GM12872 (cell line): ENCODE results near the gene TMEM175.

Experiments used
- CTCF ChIP-seq: IDR thresholded peaks from 3 replicates; pipeline ENCODE4 v1.5.1; 2011; ENCODE audit warnings: low read depth, mild to moderate bottlenecking, low read length, moderate library complexity; ENCODE audit not compliant: insufficient read depth

TMEM175 gene

GRCh38 chr4:1004557-1005485 is 72.6 kb downstream of the TMEM175 start:
- TF ChIP-seq CTCF = no peak

- TF ChIP-seq CTCF = no peak
These were observed 74.6 kb downstream of the TMEM175 start for GRCh38 chr4:1006856-1007255.
